T47D (cell line): ENCODE data around the gene NUDT9.

Experiments
- DNase-seq, 2 experiments: peaks; one replicate each; pipeline versions ENCODE4 v3.0.0 to v3.0.0-alpha.2; 2011 to 2012; ENCODE audit warnings: low read depth in 1 of 2, low spot score in 1 of 2
- JUND ChIP-seq: IDR thresholded peaks from 2 replicates; pipeline ENCODE4 v1.6.1; 2012; ENCODE audit warnings: low read depth
- in situ Hi-C: cut with HindIII; loops from 2 replicates; pipeline ENCODE4 v1.10.0; 2016; ENCODE audit warnings: low sequenced_read_pairs, low pct_unique_long_range_greater_than_20kb

Gene NUDT9

DNA sequence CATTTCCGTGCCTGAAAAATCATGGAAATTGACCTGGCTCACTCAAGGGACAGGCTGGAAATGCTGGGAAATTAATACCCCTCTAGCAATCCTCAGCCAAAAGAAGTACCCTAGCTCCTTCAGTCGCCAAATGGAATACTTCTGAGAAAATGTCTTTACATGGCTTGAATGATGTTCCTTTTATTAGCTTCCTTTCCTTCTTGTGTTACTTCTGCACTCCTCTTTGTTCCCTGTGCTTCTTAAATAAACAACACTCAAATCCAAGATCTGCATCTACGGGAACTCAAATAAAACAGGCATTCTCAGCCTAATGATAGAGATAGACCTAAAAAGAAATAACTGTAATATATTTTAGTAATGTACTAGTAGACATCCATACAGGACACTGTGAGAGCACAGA, 70.7 kb downstream of the NUDT9 start:
- in situ Hi-C loops: no loop called here
- no peak for TF ChIP-seq JUND
- DNase-seq: no peak

- DNase-seq: no peak
- in situ Hi-C loops: no loop called here
- TF ChIP-seq JUND: no peak
These were observed 74.8 kb downstream of the NUDT9 start for GRCh38 chr4:87497159-87497558.

DNA sequence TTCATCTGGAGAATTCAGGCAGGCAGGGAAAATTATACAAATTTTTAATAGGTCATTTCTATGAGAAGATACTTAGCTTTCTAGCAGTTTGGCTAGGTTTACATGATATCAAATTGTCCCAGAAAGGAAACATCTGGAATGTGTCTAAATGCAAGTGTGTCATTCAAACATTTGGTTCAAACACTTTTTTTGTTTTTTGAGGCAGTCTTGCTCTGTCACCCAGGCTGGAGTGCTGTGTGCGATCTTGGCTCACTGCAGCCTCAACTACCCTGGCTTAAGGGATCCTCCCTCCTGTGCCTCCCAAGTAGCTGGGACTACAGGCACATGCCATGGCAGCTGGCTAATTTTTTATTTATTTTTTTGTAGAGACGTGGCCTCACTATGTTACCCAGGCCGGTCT, 75.2 kb downstream of the NUDT9 start:
- TF ChIP-seq JUND: no peak
- no peak for DNase-seq
- in situ Hi-C loops: no loop called here

DNA sequence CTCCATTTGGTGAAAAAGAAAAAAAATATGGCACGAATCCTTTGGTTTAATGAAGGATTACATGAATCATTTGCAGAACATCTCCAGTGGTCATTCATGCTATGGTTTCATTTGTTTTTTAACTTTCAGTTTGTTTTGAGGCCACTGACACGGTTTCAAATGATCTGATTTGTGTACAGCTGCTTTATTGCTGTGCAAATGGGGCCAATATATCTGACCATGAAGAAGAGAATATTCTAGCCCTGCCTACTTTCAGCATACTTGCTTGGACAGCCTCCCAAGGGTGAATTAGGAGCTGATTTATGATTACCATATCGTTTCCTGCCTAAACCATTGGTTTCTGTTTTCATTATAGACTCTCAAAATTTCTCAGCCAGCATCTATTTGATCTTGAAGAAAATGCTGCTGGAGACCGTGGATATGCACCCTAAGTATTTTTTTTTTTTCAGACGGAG, 76.1 kb downstream of the NUDT9 start:
- in situ Hi-C loops: no loop called here
- no peak for TF ChIP-seq JUND
- no peak for DNase-seq

GRCh38 chr4:87499403-87500091, 77.2 kb downstream of the NUDT9 start:
- TF ChIP-seq JUND: no peak
- in situ Hi-C loops: no loop called here
- DNase-seq: no peak

- in situ Hi-C loops: no loop called here
- no peak for DNase-seq
- no peak for TF ChIP-seq JUND
These were observed 77.7 kb downstream of the NUDT9 start for GRCh38 chr4:87500092-87500462.

- in situ Hi-C loops: no loop called here
- DNase-seq: no peak
- TF ChIP-seq JUND: no peak
These were observed 80.3 kb downstream of the NUDT9 start for GRCh38 chr4:87502580-87503238.

DNA sequence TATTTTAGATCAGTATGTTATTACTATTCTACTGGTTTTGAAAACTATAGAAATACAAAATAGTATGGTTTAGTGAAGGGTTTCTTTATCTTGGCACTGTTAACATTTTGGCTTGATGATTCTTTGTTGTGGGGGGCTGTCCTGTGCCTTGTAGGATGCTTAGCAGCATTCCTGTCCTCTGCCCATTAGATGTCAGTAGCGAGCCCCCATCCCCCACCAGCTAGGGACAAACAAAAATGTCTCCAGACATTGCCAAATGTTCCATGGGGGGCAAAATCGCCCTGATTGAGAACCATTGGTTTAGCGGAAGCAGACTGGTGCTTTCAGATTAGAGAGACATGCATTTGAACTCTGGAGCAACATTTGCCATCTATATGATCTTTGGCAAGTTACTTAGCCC, 83.5 kb downstream of the NUDT9 start:
- no peak for DNase-seq
- TF ChIP-seq JUND: no peak
- in situ Hi-C loops: no loop called here

DNA sequence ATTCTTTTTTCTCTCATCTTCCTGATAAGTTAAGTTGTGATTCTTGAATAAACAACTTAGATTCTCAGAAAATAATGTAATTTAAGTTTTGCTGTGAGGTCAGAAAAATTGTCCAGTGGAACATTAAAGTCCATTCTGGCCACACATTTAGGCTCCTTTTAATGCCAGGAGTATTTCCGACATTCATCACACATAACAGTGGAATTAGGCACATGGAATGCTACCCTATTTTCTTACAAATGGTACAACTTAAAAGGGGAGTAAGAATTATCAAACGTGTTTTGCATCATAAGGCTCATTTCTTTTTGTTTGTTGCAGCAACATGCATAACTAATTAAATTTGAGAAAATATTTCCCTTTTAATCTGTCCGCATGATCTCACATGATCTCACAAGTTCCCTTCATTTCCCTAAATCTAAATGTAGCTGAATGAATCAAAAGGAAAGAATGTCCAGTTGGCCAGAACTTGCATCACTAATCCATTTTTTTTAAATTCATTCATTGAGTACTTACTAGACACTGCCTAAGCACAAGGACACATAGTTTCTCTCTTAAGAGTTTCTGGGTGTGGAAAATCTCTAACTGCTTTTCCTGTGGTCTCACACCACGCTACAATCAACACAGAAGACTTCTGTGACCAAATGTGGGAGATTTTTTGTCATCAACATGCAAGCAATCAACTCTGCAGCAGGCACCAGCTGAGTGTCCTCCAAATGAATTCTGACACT, 84.8 kb downstream of the NUDT9 start:
- TF ChIP-seq JUND: no peak
- no peak for DNase-seq
- in situ Hi-C loops: no loop called here
